ENCODE measurements around the gene IL12RB2. TPM values are rescaled to one million over a fixed set of nuclear protein-coding genes. Genes with fewer than 3 reads are reported as not detected.

The IL12RB2 gene
- total and polyA plus RNA-seq, 5 donors, result 0.05 to 0.33 (median 0.23) TPM

DNA sequence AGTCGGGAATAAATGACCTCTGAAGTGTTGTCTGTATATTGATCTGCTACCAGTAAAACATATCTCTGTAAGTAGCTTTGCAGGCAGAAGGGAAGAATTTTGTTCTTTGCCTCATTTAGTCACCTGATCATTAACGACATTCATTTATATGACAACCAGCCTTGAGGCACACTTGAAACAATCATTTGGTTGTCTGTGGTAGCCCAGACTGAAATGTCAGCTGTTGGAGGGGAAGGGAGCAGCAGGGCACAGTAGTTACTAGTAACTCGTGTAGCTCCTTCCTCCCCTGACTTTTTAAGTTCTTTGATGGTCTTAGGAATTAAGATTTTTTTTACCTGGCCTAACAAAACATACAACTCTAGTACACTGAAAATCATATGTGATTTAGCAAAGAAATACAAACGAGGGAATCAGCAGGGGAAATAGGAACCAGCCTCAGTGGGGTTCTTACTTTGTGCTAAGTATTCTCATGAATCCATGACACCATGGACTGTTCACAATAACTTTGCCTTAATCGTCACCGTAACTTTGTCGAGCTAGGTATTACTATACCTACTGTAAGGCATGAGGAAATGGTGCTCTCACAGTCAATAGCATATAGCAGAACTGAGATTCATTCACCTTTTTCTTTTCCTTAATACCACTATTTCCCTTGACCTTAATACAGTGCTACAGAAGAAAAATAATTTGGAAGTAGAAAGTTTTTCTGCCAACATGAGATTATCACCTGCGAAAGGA, 6.4 kb downstream of the IL12RB2 start:
- intact Hi-C loops (cut with DNase I), result no loop called here
- WGBS, result 80% methylated on average over 8 of the region's 8 CpGs
- no peaks in the 10 kb centered on the region for H3K4me1 ChIP-seq (ENCODE audit: control insufficient read depth, insufficient read depth, low read length)
- H3K9me3 ChIP-seq (ENCODE audit: control insufficient read depth, low read length), result no peaks in the 10 kb centered on the region
- H3K27me3 ChIP-seq (ENCODE audit: control insufficient read depth, insufficient read depth), result no peaks in the 10 kb centered on the region
- no peak overlapping the region for H3K4me3 ChIP-seq (ENCODE audit: low read length)
- no peak for DNase-seq
- no peak for ATAC-seq
- H3K27ac ChIP-seq (ENCODE audit: low read length), result no peak overlapping the region

DNA sequence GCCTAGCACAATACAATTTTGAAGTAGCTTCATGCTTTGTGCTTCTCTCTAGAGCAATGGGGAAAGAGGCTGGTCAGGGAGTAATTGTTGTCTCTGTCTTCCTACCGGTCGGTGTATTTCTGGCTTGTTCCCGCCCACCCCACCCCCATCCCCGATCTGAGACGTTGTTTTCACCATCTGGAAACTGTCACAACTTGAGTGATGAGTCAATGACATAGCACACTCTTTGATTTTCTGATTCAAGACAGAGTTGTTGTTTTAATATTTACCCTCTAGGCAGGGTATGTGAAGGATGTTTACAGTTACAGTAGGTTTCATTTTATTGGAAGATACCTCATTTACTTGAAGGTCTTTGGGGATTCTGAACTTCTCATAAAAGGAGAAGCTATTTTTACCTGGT, 7.0 kb downstream of the IL12RB2 start:
- no peak overlapping the region for H3K4me3 ChIP-seq (ENCODE audit: low read length)
- ATAC-seq (no peak), DNase-seq (no peak)
- H3K27ac ChIP-seq (ENCODE audit: low read length), result no peak overlapping the region
- intact Hi-C loops (cut with DNase I), result no loop called here
- H3K4me1 ChIP-seq (ENCODE audit: control insufficient read depth, insufficient read depth, low read length), result no peaks in the 10 kb centered on the region
- no peaks in the 10 kb centered on the region for H3K9me3 ChIP-seq (ENCODE audit: control insufficient read depth, low read length)
- no peaks in the 10 kb centered on the region for H3K27me3 ChIP-seq (ENCODE audit: control insufficient read depth, insufficient read depth)
- 9% methylated on average over 5 of the region's 5 CpGs for WGBS

DNA sequence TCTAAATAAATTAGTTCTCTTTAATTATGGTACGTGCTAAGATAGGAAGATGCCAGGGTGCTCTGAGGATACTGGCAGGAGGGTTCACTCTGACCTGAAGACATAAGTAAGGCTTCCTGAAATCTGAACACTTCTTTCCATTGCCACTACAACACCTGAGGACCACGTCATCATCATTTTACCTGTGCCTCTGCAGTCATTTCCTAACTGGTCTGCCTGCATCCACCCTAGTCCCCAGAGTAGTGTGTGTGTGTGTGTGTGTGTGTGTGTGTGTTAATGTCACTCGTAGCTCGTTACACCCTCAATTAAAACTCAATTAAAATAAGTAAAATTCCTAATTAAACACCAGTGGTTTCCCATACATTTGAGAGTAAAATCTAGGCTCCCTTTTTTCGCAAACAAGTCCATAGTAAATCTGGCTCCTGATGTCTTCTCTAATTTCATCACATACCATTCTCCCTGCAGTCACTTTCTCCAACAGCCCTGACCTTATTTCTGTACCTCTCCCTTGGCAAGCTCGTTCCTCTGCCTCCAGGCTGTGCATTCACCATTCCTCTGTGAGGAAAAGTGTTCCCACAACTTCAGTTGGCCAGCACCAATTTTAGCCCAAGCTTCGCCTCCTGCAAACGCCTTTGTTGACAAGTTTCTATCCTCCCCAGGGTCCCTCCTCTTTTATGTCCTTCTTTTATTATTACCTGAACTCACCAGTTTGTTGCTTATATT, 8.7 kb downstream of the IL12RB2 start:
- intact Hi-C loops (cut with DNase I), result no loop called here
- ATAC-seq (no peak), DNase-seq (no peak)
- 71% methylated on average over 8 of the region's 8 CpGs for WGBS
- Histone ChIP-seq H3K27me3 (ENCODE audit: control insufficient read depth, insufficient read depth) (no peaks in the 10 kb centered on the region), H3K9me3 (ENCODE audit: control insufficient read depth, low read length) (no peaks in the 10 kb centered on the region), H3K4me3 (ENCODE audit: low read length) (no peak overlapping the region), H3K27ac (ENCODE audit: low read length) (no peak overlapping the region), H3K4me1 (ENCODE audit: control insufficient read depth, insufficient read depth, low read length) (no peaks in the 10 kb centered on the region)

- ATAC-seq (no peak), DNase-seq (no peak)
- H3K9me3 ChIP-seq (ENCODE audit: control insufficient read depth, low read length), result no peaks in the 10 kb centered on the region
- no peak overlapping the region for H3K4me3 ChIP-seq (ENCODE audit: low read length)
- no peaks in the 10 kb centered on the region for H3K4me1 ChIP-seq (ENCODE audit: control insufficient read depth, insufficient read depth, low read length)
- intact Hi-C loops (cut with DNase I), result no loop called here
- 82% methylated on average over 2 of the region's 2 CpGs for WGBS
- no peak overlapping the region for H3K27ac ChIP-seq (ENCODE audit: low read length)
- H3K27me3 ChIP-seq (ENCODE audit: control insufficient read depth, insufficient read depth), result no peaks in the 10 kb centered on the region
Observed at GRCh38 chr1:67316918-67317317, 9.2 kb downstream of the IL12RB2 start.

- H3K4me3 ChIP-seq (ENCODE audit: low read length), result no peak overlapping the region
- no peaks in the 10 kb centered on the region for H3K9me3 ChIP-seq (ENCODE audit: control insufficient read depth, low read length)
- DNase-seq (no peak), ATAC-seq (no peak)
- no peaks in the 10 kb centered on the region for H3K4me1 ChIP-seq (ENCODE audit: control insufficient read depth, insufficient read depth, low read length)
- WGBS, result 92% methylated on average over 4 of the region's 4 CpGs
- intact Hi-C loops (cut with DNase I), result no loop called here
- H3K27me3 ChIP-seq (ENCODE audit: control insufficient read depth, insufficient read depth), result no peaks in the 10 kb centered on the region
- H3K27ac ChIP-seq (ENCODE audit: low read length), result no peak overlapping the region
Observed at GRCh38 chr1:67317803-67318202, 10.1 kb downstream of the IL12RB2 start.

GRCh38 chr1:67322442-67322841, 14.8 kb downstream of the IL12RB2 start:
- WGBS, result 89% methylated on average over 1 of the region's 1 CpG
- no peak for ATAC-seq
- no peak overlapping the region for H3K27ac ChIP-seq (ENCODE audit: low read length)
- DNase-seq, result no peak
- no peaks in the 10 kb centered on the region for H3K27me3 ChIP-seq (ENCODE audit: control insufficient read depth, insufficient read depth)
- H3K9me3 ChIP-seq (ENCODE audit: control insufficient read depth, low read length), result no peaks in the 10 kb centered on the region
- no peaks in the 10 kb centered on the region for H3K4me1 ChIP-seq (ENCODE audit: control insufficient read depth, insufficient read depth, low read length)
- no peak overlapping the region for H3K4me3 ChIP-seq (ENCODE audit: low read length)
- intact Hi-C loops (cut with DNase I), result no loop called here

- 93% methylated on average over 3 of the region's 3 CpGs for WGBS
- Histone ChIP-seq H3K27ac (ENCODE audit: low read length) (no peak overlapping the region), H3K27me3 (ENCODE audit: control insufficient read depth, insufficient read depth) (no peaks in the 10 kb centered on the region), H3K4me3 (ENCODE audit: low read length) (no peak overlapping the region), H3K9me3 (ENCODE audit: control insufficient read depth, low read length) (no peaks in the 10 kb centered on the region), H3K4me1 (ENCODE audit: control insufficient read depth, insufficient read depth, low read length) (no peaks in the 10 kb centered on the region)
- DNase-seq, result no peak
- intact Hi-C loops (cut with DNase I), result no loop called here
- no peak for ATAC-seq
Observed at GRCh38 chr1:67323087-67323486, 15.4 kb downstream of the IL12RB2 start.

DNA sequence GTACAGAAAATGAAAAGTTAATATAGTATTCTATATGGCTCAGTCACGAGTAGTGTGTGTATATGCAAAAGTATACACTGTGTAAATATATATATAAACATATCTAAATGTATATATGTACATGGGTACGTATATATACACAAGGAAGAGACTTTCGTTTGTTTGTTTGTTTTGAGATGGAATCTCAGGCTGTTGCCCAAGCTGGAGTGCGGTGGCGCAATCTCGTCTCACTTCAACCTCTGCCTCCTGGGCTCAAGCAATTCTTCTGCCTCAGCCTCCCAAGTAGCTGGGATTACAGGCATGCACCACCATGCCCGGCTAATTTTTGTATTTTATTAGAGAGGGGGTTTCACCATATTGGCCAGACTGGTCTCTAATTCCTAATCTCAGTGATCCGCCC, 16.4 kb downstream of the IL12RB2 start:
- no peaks in the 10 kb centered on the region for H3K9me3 ChIP-seq (ENCODE audit: control insufficient read depth, low read length)
- H3K4me3 ChIP-seq (ENCODE audit: low read length), result no peak overlapping the region
- ATAC-seq (no peak), DNase-seq (no peak)
- 93% methylated on average over 8 of the region's 8 CpGs for WGBS
- H3K27ac ChIP-seq (ENCODE audit: low read length), result no peak overlapping the region
- intact Hi-C loops (cut with DNase I), result no loop called here
- H3K4me1 ChIP-seq (ENCODE audit: control insufficient read depth, insufficient read depth, low read length), result no peaks in the 10 kb centered on the region
- no peaks in the 10 kb centered on the region for H3K27me3 ChIP-seq (ENCODE audit: control insufficient read depth, insufficient read depth)

DNA sequence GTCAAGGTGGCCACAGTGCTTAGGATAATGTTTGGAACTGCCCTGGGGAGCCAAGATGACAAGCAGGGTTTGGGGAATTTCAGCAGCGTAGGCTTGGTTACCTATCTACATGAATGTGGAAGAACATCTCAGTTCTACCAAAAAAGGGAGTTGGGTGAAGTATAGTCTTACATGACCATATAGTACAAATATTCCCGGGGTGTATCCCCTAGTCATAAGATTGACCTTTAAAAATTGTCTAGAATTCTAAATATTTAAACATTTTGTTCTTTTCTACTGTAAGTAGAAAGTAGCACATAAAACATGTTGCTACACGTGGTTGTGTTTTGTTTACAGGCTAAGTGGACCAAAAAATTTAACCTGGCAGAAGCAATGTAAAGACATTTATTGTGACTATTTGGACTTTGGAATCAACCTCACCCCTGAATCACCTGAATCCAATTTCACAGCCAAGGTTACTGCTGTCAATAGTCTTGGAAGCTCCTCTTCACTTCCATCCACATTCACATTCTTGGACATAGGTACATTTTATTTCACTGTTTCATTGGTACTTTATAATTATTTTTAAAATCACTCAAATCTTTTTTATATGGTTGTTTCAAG, 20.3 kb downstream of the IL12RB2 start:
- no peak for DNase-seq
- no peaks in the 10 kb centered on the region for H3K27me3 ChIP-seq (ENCODE audit: control insufficient read depth, insufficient read depth)
- no peak overlapping the region for H3K27ac ChIP-seq (ENCODE audit: low read length)
- H3K9me3 ChIP-seq (ENCODE audit: control insufficient read depth, low read length), result no peaks in the 10 kb centered on the region
- H3K4me1 ChIP-seq (ENCODE audit: control insufficient read depth, insufficient read depth, low read length), result no peaks in the 10 kb centered on the region
- no peak for ATAC-seq
- intact Hi-C loops (cut with DNase I), result no loop called here
- 85% methylated on average over 3 of the region's 3 CpGs for WGBS
- H3K4me3 ChIP-seq (ENCODE audit: low read length), result no peak overlapping the region

- 60% methylated on average over 4 of the region's 4 CpGs for WGBS
- H3K4me1 ChIP-seq (ENCODE audit: control insufficient read depth, insufficient read depth, low read length), result no peaks in the 10 kb centered on the region
- intact Hi-C loops (cut with DNase I), result no loop called here
- H3K4me3 ChIP-seq (ENCODE audit: low read length), result no peak overlapping the region
- no peak for ATAC-seq
- DNase-seq, result no peak
- no peak overlapping the region for H3K27ac ChIP-seq (ENCODE audit: low read length)
- no peaks in the 10 kb centered on the region for H3K9me3 ChIP-seq (ENCODE audit: control insufficient read depth, low read length)
- no peaks in the 10 kb centered on the region for H3K27me3 ChIP-seq (ENCODE audit: control insufficient read depth, insufficient read depth)
Observed at GRCh38 chr1:67332653-67333529, 25.2 kb downstream of the IL12RB2 start.

DNA sequence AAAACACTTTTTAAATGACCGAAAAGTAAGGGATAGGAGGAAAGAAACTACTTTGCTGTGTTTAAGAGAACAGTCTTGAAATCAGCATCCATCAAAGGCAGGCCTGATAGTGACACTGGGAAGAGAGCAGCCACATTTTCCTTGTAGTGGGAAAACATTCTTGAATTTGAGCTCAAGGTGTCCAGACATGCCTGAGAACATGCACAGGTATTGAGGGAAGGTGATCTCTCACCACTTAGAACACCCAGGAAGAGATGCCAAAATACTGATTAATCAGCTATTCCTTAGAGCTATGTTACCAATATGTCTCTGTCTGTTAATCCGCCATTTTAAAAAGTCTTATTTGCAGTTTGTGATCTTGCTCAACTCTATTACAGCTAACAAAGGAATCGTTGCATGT, 25.9 kb downstream of the IL12RB2 start:
- Histone ChIP-seq H3K27ac (ENCODE audit: low read length) (no peak overlapping the region), H3K9me3 (ENCODE audit: control insufficient read depth, low read length) (no peaks in the 10 kb centered on the region), H3K4me3 (ENCODE audit: low read length) (no peak overlapping the region), H3K27me3 (ENCODE audit: control insufficient read depth, insufficient read depth) (no peaks in the 10 kb centered on the region), H3K4me1 (ENCODE audit: control insufficient read depth, insufficient read depth, low read length) (no peaks in the 10 kb centered on the region)
- WGBS, result 87% methylated on average over 3 of the region's 3 CpGs
- intact Hi-C loops (cut with DNase I), result no loop called here
- ATAC-seq (no peak), DNase-seq (no peak)

Measured in right cardiac atrium (tissue), 5 donors.